Gastroesophageal sphincter (tissue), 3 donors: ENCODE measurements around the gene MORF4L1.

Source experiments
- CTCF ChIP-seq, 4 experiments: fragments of 200-600 bp in 2 of 4; fragments of 450-650 bp in 2 of 4; sonication (generic) in 1 of 4; IDR thresholded peaks; one replicate each; pipeline ENCODE4 v1.5.1; 2017 to 2019; ENCODE audit warnings: antibody characterized with exemption in 4 of 4, mild to moderate bottlenecking in 2 of 4, moderate library complexity in 2 of 4
- EP300 ChIP-seq: sonication (generic); formaldehyde crosslinking; IDR thresholded peaks from one replicate; pipeline ENCODE4 v1.6.1; 2017; ENCODE audit warnings: antibody characterized with exemption, mild to moderate bottlenecking
- POLR2A ChIP-seq, 2 donors: fragments of 450-650 bp; IDR thresholded peaks; one replicate each; pipeline ENCODE4 v1.6.1; 2017; ENCODE audit warnings: antibody characterized with exemption in 2 of 2, mild to moderate bottlenecking in 2 of 2, moderate library complexity in 1 of 2
- POLR2AphosphoS5 ChIP-seq: sonication (generic); formaldehyde crosslinking; IDR thresholded peaks from one replicate; pipeline ENCODE4 v1.6.1; 2017; ENCODE audit warnings: antibody characterized with exemption

- TF ChIP-seq CTCF (IDR thresholded peaks at IDR 0.05) (no peak), EP300 (no peak), POLR2A (IDR thresholded peaks at IDR 0.05) (no peak), POLR2AphosphoS5 (no peak)
Observed at GRCh38 chr15:78943692-78944091, 71.0 kb downstream of the MORF4L1 start.
